ENCODE measurements around the gene MTMR11. TPM values are rescaled to one million over a fixed set of nuclear protein-coding genes. Genes with fewer than 3 reads are reported as not detected.

MTMR11 gene
- total and polyA plus RNA-seq, 2 of the 13 experiments (the other 11 are each of a cell fraction or from before 2014, with no cell fraction given): 0.49 to 2.8 TPM

GRCh38 chr1:149888247-149888998 is 48.3 kb downstream of the MTMR11 start (continued):
- TF ChIP-seq, protein P1, sequence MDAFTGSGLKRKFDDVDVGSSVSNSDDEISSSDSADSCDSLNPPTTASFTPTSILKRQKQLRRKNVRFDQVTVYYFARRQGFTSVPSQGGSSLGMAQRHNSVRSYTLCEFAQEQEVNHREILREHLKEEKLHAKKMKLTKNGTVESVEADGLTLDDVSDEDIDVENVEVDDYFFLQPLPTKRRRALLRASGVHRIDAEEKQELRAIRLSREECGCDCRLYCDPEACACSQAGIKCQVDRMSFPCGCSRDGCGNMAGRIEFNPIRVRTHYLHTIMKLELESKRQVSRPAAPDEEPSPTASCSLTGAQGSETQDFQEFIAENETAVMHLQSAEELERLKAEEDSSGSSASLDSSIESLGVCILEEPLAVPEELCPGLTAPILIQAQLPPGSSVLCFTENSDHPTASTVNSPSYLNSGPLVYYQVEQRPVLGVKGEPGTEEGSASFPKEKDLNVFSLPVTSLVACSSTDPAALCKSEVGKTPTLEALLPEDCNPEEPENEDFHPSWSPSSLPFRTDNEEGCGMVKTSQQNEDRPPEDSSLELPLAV (CRISPR knock-in tag; conservative IDR thresholded peaks at IDR 0.05; ENCODE audit: low read depth): no peak
- TF ChIP-seq, protein P2, sequence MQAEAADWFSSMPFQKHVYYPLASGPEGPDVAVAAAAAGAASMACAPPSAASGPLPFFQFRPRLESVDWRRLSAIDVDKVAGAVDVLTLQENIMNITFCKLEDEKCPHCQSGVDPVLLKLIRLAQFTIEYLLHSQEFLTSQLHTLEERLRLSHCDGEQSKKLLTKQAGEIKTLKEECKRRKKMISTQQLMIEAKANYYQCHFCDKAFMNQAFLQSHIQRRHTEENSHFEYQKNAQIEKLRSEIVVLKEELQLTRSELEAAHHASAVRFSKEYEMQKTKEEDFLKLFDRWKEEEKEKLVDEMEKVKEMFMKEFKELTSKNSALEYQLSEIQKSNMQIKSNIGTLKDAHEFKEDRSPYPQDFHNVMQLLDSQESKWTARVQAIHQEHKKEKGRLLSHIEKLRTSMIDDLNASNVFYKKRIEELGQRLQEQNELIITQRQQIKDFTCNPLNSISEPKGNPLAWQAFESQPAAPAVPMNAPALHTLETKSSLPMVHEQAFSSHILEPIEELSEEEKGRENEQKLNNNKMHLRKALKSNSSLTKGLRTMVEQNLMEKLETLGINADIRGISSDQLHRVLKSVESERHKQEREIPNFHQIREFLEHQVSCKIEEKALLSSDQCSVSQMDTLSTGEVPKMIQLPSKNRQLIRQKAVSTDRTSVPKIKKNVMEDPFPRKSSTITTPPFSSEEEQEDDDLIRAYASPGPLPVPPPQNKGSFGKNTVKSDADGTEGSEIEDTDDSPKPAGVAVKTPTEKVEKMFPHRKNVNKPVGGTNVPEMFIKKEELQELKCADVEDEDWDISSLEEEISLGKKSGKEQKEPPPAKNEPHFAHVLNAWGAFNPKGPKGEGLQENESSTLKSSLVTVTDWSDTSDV (CRISPR knock-in tag; IDR thresholded peaks at IDR 0.05): no peak
- 0 out of 2 replicates have a peak, but pooled peaks have one; percentile 45 for TF ChIP-seq KLF12 (CRISPR knock-in tag; IDR thresholded peaks at IDR 0.05; ENCODE audit: borderline replicate concordance)
- TF ChIP-seq PAXIP1 (CRISPR knock-in tag; conservative IDR thresholded peaks at IDR 0.05): no peak
- peak; percentile 80 for TF ChIP-seq RBM22 (optimal IDR thresholded peaks at IDR 0.05; ENCODE audit: low read length)
- TF ChIP-seq SOX13 (IDR thresholded peaks at IDR 0.05): no peak
- TF ChIP-seq SOX13 (CRISPR knock-in tag; conservative IDR thresholded peaks at IDR 0.05 in 1 of 2, IDR thresholded peaks at IDR 0.05 in 1 of 2): peak in 1 of 2 experiments; percentile 36; a peak in 1 of 4 replicates
- no peak for TF ChIP-seq ZNF709 (CRISPR knock-in tag; IDR thresholded peaks at IDR 0.05)
- no peak for TF ChIP-seq CAMTA2 (CRISPR knock-in tag; IDR thresholded peaks at IDR 0.05; ENCODE audit: borderline replicate concordance)
- no peak for TF ChIP-seq U2AF2 (IDR thresholded peaks at IDR 0.05; ENCODE audit: low read depth, low read length)
- TF ChIP-seq CCAR2 (optimal IDR thresholded peaks at IDR 0.05; ENCODE audit: low read depth, low read length): no peak
- TF ChIP-seq HMGXB4 (CRISPR knock-in tag; IDR thresholded peaks at IDR 0.05; ENCODE audit: borderline replicate concordance in 1 of 2, low read depth in 1 of 2): peak; percentile 51 to 59; a peak in 3 of 4 replicates
- no peak for TF ChIP-seq SOX6 (IDR thresholded peaks at IDR 0.05)
- peak; percentile 6; the same call in 1 of the 2 replicates for TF ChIP-seq SOX6 (CRISPR knock-in tag; IDR thresholded peaks at IDR 0.05)
- no peak for TF ChIP-seq ZNF772 (CRISPR knock-in tag; IDR thresholded peaks at IDR 0.05)
- peak; percentile 34; the same call in 1 of the 2 replicates for TF ChIP-seq ZNF350 (CRISPR knock-in tag; IDR thresholded peaks at IDR 0.05; ENCODE audit: borderline replicate concordance, low read depth)
- TF ChIP-seq POLR2A (IDR thresholded peaks at IDR 0.05; ENCODE audit: insufficient read depth in 1 of 2, low read depth in 2 of 2, low read length in 2 of 2): peak in 1 of 2 experiments; percentile 48; a peak in 2 of 4 replicates
- TF ChIP-seq ZMAT3 (CRISPR knock-in tag; conservative IDR thresholded peaks at IDR 0.05): peak; percentile 50; the same call in 1 of the 2 replicates
- TF ChIP-seq MED13 (CRISPR knock-in tag; IDR thresholded peaks at IDR 0.05): 0 out of 2 replicates have a peak, but pooled peaks have one; percentile 69
